Measurements from ENCODE around the gene ACTA1.
"Not testable (repeated sequence)": the region's sequence is repeated elsewhere in the genome, so short reads cannot be mapped to it uniquely, and the experiment has no call there.

ACTA1 gene

DNA sequence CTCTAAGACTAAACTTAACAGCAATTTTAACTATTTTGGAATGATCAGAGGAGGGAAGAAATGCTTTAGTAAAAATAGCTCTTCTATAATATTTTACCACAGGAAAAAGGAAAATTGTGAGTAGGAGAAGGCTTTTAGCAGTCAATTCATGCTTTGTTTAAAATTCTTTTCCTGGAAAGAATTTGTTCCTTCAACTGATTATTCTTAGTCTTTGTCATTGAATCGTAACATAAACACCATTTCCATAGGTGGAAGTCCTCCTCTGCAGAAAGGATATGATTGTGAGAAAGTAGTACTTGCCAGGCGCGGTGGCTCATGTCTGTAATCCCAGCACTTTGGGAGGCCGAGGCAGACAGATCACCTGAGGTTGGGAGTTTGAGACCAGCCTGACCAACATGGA is 11.9 kb upstream of the ACTA1 start:
- in situ Hi-C loops (cut with MboI; ENCODE audit: low sequenced_read_pairs), result no loop called here

DNA sequence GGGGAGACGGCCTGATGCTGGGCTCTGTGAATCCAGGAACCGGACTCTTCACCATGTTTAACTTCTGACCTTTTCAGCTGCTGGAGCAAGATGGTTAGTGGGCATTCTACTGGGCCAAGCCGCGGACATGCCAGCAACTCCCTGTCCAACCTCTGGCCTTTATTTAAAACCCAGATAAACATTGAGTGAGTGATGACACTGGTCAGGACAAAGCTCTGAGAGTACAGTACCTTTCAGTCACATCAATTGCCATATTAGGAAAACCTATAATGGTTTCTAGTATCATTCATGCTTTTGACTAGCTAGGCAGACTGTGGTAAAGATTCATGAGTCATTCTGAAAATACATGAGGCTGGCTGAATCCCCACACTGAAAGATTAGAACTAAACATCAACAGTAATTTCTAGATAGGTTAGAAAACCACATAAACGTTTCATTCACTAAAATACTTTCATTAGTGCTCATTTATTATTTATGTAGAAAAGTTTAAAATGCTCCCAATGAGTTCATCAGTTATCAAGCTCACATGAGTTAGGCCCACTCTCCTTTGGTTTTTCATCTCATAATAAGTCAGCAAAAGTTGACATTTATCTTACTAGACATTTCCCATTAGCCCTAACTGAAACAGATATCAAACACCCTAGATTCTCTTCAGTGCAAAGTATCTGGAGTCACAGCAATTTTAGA is 7.1 kb upstream of the ACTA1 start:
- in situ Hi-C loops (cut with MboI; ENCODE audit: low sequenced_read_pairs), result no loop called here

- in situ Hi-C loops (cut with MboI; ENCODE audit: low sequenced_read_pairs), result no loop called here
Measured at GRCh38 chr1:229438021-229438420, 4.1 kb upstream of the ACTA1 start.

DNA sequence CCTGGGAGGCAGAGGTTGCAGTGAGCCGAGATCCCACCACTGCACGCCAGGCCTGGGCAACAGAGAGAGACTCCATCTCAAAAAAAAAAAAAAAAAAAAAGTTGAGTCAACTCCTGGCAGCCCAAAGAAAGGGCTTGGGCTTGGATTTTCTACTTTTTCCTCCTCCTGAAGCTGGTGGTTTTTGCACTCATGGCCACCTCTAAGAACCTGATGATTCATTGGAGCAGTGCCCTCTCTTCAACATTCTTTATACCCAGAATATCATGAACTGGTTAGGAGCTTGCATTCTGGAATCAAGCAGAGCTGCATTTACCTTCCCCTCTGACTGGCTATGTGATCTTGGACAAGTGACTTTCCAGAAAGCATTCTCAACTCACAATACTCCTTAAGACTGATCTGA is 3.5 kb upstream of the ACTA1 start:
- in situ Hi-C loops (cut with MboI; ENCODE audit: low sequenced_read_pairs), result no loop called here

DNA sequence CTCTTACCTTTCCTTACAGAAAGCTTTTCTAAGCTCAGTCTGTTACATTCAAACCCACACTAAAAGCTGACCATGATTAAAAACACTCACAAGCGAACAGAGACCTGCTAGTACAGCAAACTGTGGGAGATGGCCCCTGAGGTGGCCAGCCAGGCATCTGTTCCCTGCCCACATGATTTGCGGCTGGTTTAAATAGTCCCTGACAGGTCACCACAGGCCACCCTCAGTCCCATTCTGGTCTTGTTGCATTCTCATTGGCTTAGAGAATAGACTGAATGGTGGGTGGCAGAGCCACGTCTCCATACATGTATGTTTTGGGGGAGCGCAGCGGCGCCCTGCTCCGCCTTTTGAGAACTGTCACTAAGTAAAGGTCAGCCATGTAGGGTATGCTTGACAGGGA is 2.3 kb upstream of the ACTA1 start:
- in situ Hi-C loops (cut with MboI; ENCODE audit: low sequenced_read_pairs), result no loop called here

- in situ Hi-C loops (cut with MboI; ENCODE audit: low sequenced_read_pairs), result no loop called here
Measured at GRCh38 chr1:229434641-229435051, 752 bp upstream of the ACTA1 start.

- in situ Hi-C loops (cut with MboI; ENCODE audit: low sequenced_read_pairs), result no loop called here
Measured at GRCh38 chr1:229433364-229434004, 410 bp downstream of the ACTA1 start.

DNA sequence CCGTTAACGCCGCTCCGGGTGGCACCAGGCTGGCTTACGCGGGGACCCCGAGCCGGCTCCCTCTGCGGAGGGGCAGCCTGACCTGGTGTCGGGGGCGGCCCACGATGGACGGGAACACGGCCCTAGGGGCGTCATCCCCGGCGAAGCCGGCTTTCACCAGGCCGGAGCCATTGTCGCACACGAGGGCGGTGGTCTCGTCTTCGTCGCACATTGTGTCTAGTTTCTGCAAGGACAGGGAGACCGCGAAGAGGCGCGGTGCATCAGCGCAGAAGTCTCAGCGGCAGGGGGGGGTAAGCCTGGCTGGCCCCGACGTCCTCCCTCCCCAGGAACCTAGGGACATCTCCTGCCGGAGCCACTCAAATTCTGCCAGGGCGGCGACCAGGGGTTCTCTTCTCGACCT is 989 bp downstream of the ACTA1 start:
- in situ Hi-C loops (cut with MboI; ENCODE audit: low sequenced_read_pairs), result no loop called here

DNA sequence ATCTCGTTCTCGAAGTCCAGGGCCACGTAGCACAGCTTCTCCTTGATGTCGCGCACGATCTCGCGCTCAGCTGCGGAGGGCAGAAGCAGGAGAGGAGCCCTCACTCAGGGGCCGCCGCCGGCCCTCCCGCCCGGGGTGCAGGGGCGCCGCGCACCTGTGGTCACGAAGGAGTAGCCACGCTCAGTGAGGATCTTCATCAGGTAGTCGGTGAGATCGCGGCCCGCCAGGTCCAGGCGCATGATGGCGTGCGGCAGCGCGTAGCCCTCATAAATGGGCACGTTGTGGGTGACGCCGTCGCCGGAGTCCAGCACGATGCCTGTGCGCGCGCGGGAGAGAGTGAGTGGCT is 1.8 kb downstream of the ACTA1 start:
- in situ Hi-C loops (cut with MboI; ENCODE audit: low sequenced_read_pairs), result no loop called here

GRCh38 chr1:229431284-229432115 is 2.4 kb downstream of the ACTA1 start:
- in situ Hi-C loops (cut with MboI; ENCODE audit: low sequenced_read_pairs), result no loop called here

- in situ Hi-C loops (cut with MboI; ENCODE audit: low sequenced_read_pairs), result no loop called here
Measured at GRCh38 chr1:229430761-229431283, 3.1 kb downstream of the ACTA1 start.

DNA sequence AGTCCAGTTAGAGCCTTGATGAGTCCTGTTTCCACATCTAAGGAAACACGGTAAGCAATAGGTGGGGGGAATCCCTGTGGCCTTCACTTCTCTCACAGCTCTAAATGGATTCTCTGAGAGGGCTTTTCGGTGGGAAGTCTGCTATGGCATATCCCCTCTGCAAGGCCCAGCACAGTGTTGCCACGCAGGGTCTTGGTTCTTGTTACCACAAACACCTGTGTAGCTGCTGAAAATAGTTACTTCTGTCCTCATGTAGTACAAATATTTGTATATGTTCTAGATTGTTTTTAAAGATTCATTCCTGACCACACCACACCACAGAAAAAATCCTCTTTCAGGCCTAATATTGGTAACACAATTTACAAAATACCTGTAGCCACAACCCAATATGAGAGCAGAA is 5.6 kb downstream of the ACTA1 start:
- in situ Hi-C loops (cut with MboI; ENCODE audit: low sequenced_read_pairs), result no loop called here

DNA sequence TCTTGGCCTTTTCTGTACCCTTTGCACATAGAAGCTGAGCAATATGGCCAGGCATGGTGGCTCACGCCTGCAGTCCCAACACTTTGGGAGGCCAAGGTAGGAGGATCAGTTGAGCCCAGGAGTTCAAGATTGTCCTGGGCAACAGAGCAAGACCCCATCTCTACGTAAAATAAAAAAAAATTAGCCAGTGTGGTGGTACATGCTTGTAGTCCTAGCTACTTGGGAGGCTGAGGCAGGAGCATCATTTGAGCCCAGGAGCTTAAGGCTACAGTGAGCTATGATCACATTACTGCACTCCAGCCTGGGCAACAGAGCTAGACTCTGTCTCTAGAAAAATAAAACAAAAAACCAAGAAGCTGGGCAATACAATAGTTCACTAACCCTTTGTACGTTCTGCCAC is 6.3 kb downstream of the ACTA1 start:
- in situ Hi-C loops (cut with MboI; ENCODE audit: low sequenced_read_pairs), result no loop called here

DNA sequence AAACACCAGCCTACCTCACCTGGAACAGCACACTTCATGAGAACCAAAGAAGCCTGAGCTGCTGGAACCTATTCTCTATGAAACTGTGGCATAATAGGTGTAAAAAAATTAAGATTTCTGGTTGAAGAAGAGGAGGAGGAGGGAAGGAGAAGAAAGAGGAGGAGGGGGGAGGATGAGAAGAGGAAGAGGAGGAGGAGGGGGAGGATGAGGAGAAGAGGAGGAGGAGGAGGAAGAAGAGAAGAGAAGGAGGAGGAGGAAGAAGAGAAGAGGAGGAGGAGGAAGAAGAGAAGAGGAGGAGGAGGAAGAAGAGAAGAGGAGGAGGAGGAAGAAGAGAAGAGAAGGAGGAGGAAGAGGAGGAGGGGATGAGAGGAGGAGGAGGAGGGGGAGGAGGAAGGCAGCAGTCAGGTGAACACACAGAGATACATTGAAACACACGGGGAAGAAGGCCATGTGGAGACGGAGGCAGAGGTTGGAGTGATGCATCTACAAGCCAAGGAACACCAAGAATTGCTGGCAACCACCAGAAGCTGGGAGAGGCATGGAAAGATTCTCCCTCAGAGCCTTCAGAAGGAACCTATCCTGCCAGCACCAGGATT is 8.2 kb downstream of the ACTA1 start:
- in situ Hi-C loops (cut with MboI; ENCODE audit: low sequenced_read_pairs), result no loop called here

DNA sequence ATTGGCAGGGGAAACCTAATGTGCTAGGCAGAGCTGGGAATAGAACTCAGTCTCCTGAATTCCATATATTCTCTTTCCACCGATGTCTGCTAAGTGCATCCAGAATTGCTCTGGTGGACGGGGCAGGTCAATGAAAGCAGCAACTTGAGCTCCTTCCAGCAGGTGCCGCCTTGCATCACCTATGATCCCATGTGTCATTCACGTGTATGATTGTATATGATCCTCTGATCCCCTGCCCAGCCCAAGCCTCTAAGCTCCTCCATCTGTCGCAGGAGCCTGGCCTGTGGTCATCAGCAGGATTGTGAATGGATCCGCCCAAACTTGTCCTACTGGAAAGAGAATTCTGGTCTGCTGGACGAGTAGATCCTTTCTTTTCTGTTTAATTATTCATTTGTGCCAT is 13.1 kb downstream of the ACTA1 start:
- in situ Hi-C loops (cut with MboI; ENCODE audit: low sequenced_read_pairs), result no loop called here

DNA sequence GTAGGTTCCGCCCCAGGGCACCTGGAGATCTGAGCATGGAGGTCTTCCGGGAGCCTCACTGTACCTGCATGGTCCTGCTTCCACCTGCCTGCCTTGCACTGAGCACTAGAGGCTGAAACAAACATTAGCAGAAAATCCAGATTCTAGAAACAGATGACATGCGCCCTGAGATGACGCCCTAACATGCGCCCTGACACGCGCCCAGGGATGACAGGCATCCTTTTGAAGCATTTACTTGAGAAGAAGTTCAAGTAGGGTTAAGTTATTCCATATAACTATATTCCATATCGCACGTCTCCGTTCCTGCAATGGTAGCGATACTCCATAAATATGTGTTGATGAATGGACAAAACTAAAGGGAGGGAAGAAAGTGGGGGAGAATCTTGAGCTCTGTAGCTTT is 13.7 kb downstream of the ACTA1 start:
- in situ Hi-C loops (cut with MboI; ENCODE audit: low sequenced_read_pairs), result no loop called here

DNA sequence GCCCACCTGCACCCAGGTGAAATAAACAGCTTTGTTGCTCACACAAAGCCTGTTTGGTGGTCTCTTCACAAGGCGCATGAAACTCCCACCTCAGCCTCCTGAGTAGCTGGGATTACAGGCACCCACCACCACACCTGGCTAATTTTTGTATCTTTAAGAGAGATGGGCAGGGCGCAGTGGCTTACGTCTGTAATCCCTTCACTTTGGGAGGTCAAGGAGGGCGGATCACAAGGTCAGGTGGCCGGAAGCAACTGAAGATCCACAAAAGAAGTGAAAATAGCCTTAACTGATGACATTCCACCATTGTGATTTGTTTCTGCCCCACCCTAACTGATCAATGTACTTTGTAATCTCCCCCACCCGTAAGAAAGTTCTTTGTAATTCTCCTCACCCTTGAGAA is 15.3 kb downstream of the ACTA1 start:
- in situ Hi-C loops (cut with MboI; ENCODE audit: low sequenced_read_pairs), result not testable (repeated sequence)

DNA sequence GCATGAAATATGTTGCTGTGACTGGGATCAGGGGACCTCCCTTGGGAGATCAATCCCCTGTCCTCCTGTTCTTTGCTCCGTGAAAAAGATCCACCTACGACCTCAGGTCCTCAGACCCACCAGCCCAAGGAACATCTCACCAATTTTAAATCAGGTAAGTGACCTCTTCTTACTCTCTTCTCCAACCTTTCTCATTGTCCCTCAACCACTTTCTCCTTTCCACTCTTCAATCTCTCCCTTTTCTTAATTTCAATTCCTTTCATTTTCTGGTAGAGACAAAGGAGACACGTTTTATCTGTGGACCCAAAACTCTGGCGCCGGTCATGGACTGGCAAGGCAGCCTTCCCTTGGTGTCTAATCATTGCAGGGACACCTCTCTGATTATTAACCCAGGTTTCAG is 21.1 kb downstream of the ACTA1 start:
- in situ Hi-C loops (cut with MboI; ENCODE audit: low sequenced_read_pairs), result not testable (repeated sequence)

DNA sequence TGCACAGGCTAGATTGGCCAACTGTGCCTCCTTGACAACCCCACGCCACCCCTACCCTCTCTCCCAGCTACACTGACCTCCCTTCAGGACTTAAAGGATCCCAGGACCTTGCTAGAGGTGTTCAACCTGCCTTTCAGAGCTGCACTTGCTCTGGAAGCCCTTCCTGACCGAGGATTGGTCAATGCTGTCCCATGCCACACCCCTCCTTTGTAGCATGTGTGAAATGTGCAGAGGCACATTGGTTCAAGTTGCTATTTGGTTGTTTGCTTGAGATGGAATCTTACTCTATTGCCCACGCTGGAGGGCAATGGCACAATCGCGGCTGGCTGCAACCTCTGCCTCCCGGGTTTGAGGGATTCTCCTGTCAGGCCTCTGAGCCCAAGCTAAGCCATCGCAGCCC is 21.8 kb downstream of the ACTA1 start:
- in situ Hi-C loops (cut with MboI; ENCODE audit: low sequenced_read_pairs), result no loop called here

DNA sequence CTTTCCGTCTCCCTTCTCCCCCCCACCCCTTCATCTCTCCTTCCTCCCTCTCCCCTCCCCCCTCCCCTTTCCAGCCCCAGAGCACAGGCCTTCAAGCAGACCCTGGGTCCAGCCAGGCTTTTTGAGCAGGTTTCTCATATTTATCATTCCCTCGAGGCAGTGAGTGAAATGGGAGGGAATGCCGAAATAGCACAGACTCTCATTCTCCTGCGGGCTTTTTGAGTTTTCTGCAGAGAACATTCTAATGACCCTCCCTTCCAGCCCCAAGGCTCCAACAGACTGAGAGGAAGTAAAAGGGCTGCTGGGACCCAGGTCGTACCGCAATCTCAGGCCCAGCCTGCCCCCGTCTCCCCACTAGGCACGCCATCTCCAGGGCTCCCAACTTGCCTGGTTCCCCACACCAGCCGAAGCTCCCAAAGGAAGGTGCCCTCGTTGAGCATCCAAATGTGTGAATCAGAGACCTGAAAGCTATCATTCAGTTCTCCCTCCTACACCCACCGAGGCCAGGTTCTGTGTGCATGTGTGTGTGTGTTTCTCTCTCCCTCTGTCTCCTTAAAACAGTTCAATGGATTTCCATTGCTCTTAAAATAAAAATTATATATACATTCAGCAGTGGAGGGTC is 22.3 kb downstream of the ACTA1 start:
- in situ Hi-C loops (cut with MboI; ENCODE audit: low sequenced_read_pairs), result no loop called here

Measured in HL-60/S4 treated with retinoic acid at 250 ng/mL for 4 days and 3 days (cell line).